Neural cell (in vitro differentiated cells): ENCODE measurements around the gene ANKLE1. TPM values are rescaled to one million over a fixed set of nuclear protein-coding genes. Genes with fewer than 3 reads are reported as not detected.
A peak's percentile ranks its signal among the peaks of the same experiment; 100 is the strongest.
"Not testable (repeated sequence)": the region's sequence is repeated elsewhere in the genome, so short reads cannot be mapped to it uniquely, and the experiment has no call there.

ENCODE experiments used
- H2AFZ ChIP-seq: fragments of 200-600, 300-800 bp; sonication (generic), shearing (Covaris generic); 2 replicates; pipeline ENCODE4 v1.6.0; 2014; ENCODE audit warnings: low read depth, mild to moderate bottlenecking, antibody characterized with exemption, low read length, moderate library complexity
- H3F3A ChIP-seq: fragments of 200-600 bp; shearing (Covaris generic); 2 replicates; pipeline ENCODE4 v1.6.1; 2016; ENCODE audit warnings: mild to moderate bottlenecking, moderate library complexity, mixed read lengths, antibody characterized with exemption, low read length; ENCODE audit not compliant: insufficient read depth, poor library complexity, severe bottlenecking
- H3K27ac ChIP-seq: fragments of 200-600, 300-800 bp; sonication (generic), shearing (Covaris generic); 2 replicates; pipeline ENCODE4 v1.5.1; 2014; ENCODE audit warnings: mild to moderate bottlenecking, low read length, moderate library complexity
- H3K27me3 ChIP-seq: fragments of 300-800, 200-600 bp; sonication (generic), shearing (Covaris generic); 2 replicates; pipeline ENCODE4 v1.6.0; 2014; ENCODE audit warnings: mild to moderate bottlenecking, low read depth, low read length, moderate library complexity; ENCODE audit not compliant: insufficient read depth
- H3K36me3 ChIP-seq: fragments of 300-800, 200-600 bp; sonication (generic), shearing (Covaris generic); 2 replicates; pipeline ENCODE4 v1.5.1; 2014; ENCODE audit warnings: mild to moderate bottlenecking, antibody characterized with exemption, low read length, moderate library complexity; ENCODE audit not compliant: insufficient read depth
- H3K4me2 ChIP-seq: fragments of 300-800, 200-600 bp; sonication (generic), shearing (Covaris generic); 2 replicates; pipeline ENCODE4 v1.6.0; 2014; ENCODE audit warnings: mild to moderate bottlenecking, low read length
- H3K4me3 ChIP-seq: fragments of 300-800, 200-600 bp; sonication (generic), shearing (Covaris generic); 2 replicates; pipeline ENCODE4 v1.5.1; 2014; ENCODE audit warnings: mild to moderate bottlenecking, low read length, moderate library complexity
- H3K79me2 ChIP-seq: fragments of 200-600 bp; shearing (Covaris generic); replicated peaks from 2 replicates; pipeline ENCODE4 v1.6.0; 2014; ENCODE audit warnings: mild to moderate bottlenecking, low read length, moderate library complexity; ENCODE audit not compliant: insufficient read depth
- H3K9ac ChIP-seq: fragments of 300-800, 200-600 bp; sonication (generic), shearing (Covaris generic); 2 replicates; pipeline ENCODE4 v1.6.1; 2016; ENCODE audit warnings: mild to moderate bottlenecking, low read length, mixed read lengths
- H3K9me2 ChIP-seq: fragments of 200-600 bp; shearing (Covaris generic); 2 replicates; pipeline ENCODE4 v1.6.1; 2016; ENCODE audit warnings: mild to moderate bottlenecking, low read length, mixed read lengths; ENCODE audit not compliant: insufficient read depth
- H3K9me3 ChIP-seq: fragments of 200-600, 300-800 bp; sonication (generic), shearing (Covaris generic); 2 replicates; pipeline ENCODE4 v1.6.1; 2016; ENCODE audit warnings: mild to moderate bottlenecking, mixed run types, low read length, moderate library complexity, mixed read lengths
- H4K20me1 ChIP-seq: fragments of 200-600 bp; shearing (Covaris generic); 2 replicates; pipeline ENCODE4 v1.6.1; 2016; ENCODE audit warnings: mild to moderate bottlenecking, mixed run types; ENCODE audit not compliant: insufficient read depth
- CTCF ChIP-seq: fragments of 450-650 bp; IDR thresholded peaks from 2 replicates; pipeline ENCODE4 v1.5.1; 2014; ENCODE audit warnings: antibody characterized with exemption, mild to moderate bottlenecking, moderate library complexity; ENCODE audit not compliant: poor library complexity, severe bottlenecking
- EP300 ChIP-seq: fragments of 450-650 bp; conservative IDR thresholded peaks from 2 replicates; pipeline ENCODE4 v1.6.1; 2014; ENCODE audit warnings: antibody characterized with exemption, mild to moderate bottlenecking, moderate library complexity; ENCODE audit not compliant: poor library complexity, severe bottlenecking
- EZH2 ChIP-seq: fragments of 200-600, 300-800 bp; shearing (Covaris generic), sonication (generic); IDR thresholded peaks from 2 replicates; pipeline ENCODE4 v1.6.1; 2014; ENCODE audit warnings: antibody characterized with exemption, low read length, borderline replicate concordance, mild to moderate bottlenecking; ENCODE audit not compliant: insufficient read depth, poor library complexity, severe bottlenecking
- MXI1 ChIP-seq: fragments of 450-650 bp; conservative IDR thresholded peaks from 2 replicates; pipeline ENCODE4 v1.6.1; 2014; ENCODE audit warnings: antibody characterized with exemption, mild to moderate bottlenecking; ENCODE audit not compliant: poor library complexity, severe bottlenecking
- POLR2AphosphoS5 ChIP-seq: IDR thresholded peaks from 2 replicates; pipeline ENCODE4 v1.6.1; 2012
- RAD21 ChIP-seq: fragments of 450-650 bp; conservative IDR thresholded peaks from 2 replicates; pipeline ENCODE4 v1.6.1; 2014; ENCODE audit warnings: antibody characterized with exemption, mild to moderate bottlenecking, moderate library complexity
- SMC3 ChIP-seq: fragments of 450-650 bp; conservative IDR thresholded peaks from 2 replicates; pipeline ENCODE4 v1.6.1; 2014; ENCODE audit warnings: antibody characterized with exemption, mild to moderate bottlenecking, moderate library complexity; ENCODE audit not compliant: poor library complexity
- TAF1 ChIP-seq: IDR thresholded peaks from 2 replicates; pipeline ENCODE4 v1.6.1; 2012; ENCODE audit warnings: low read depth
- polyA plus RNA-seq: library from polyadenylated mRNA; depleted of rRNA; stranded (reverse); fragments of >200 nt; gene quantifications from 2 replicates; pipeline ENCODE4 v1.2.3, GENCODE V29; 2014
- TF ChIP-seq, protein P1 (sequence below): IDR thresholded peaks from 2 replicates; pipeline ENCODE4 v1.6.1; 2012; ENCODE audit warnings: borderline replicate concordance

The ANKLE1 gene
- polyA plus RNA-seq, 1 donor from 2014 or later = 9.3 TPM

DNA sequence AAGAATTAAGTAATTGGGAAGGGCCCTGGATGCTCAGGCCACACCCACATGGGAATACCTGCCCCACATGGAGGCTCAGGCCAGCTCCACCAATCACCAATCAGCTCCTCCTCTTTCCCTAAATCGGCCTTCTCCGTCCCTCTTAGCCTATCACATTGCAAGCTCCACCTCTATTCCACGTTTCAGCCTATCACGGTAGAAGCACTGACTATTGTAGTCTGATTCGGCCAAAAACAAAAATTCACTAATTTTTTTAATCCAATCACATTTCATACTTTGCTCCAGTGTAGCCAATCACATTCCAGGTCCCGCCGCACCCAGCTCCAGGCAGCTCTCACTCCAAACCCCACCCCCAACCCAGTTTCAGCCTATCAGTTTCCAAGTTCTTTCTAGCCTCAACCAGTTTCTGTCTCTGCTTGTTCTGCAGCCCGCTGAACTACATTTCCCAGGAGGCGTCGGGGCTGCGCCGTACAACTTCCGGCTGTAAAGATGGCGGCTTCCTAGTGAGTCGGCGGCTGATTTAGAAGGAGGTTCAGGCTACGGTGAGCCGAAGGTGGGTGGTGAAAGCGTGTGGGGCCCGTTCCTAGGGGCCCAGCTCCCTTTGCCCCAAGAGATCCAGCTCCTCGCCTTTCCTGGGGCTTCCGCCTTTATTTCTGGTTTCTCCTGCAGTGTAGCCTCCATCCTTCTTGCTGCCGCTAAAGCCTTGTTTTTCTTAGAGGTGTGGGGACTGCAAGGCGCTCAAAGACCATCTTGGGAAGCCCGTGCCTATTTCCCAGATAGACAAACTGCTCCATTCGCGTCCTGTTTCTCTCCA lies 14.5 kb upstream of the ANKLE1 start, which contains the start of gene BABAM1:
TSS of gene BABAM1 (plus strand) at position 469 of the 814 bp plus-strand sequence. CDS start 1,364 bp downstream, outside the sequence.
- H3K9ac ChIP-seq = peak within 1 kb of the TSS; percentile 72
- peak within 1 kb of the TSS; percentile 35 for H3K4me2 ChIP-seq
- H3K27ac ChIP-seq = peak within 1 kb of the TSS; percentile 67
- H3F3A ChIP-seq = no peaks in the 10 kb centered on the region
- H3K27me3 ChIP-seq = no peaks in the 10 kb centered on the region
- no peaks in the 10 kb centered on the region for H4K20me1 ChIP-seq
- H3K4me3 ChIP-seq = peak within 1 kb of the TSS; percentile 72
- H3K9me2 ChIP-seq = no peaks in the 10 kb centered on the region
- peak within 1 kb of the TSS; percentile 37 for H2AFZ ChIP-seq
- H3K36me3 ChIP-seq = no peaks in the 10 kb centered on the region
- H3K79me2 ChIP-seq = peaks cover 9% of the 10 kb centered on the region
- H3K9me3 ChIP-seq = no peaks in the 10 kb centered on the region
- TF ChIP-seq EP300 (no peak), CTCF (no peak), RAD21 (peak; percentile 50), SMC3 (peak; percentile 58), TAF1 (peak; percentile 88), POLR2AphosphoS5 (peak; percentile 85), MXI1 (peak; percentile 94), EZH2 (no peak)
- TF ChIP-seq, protein P1, sequence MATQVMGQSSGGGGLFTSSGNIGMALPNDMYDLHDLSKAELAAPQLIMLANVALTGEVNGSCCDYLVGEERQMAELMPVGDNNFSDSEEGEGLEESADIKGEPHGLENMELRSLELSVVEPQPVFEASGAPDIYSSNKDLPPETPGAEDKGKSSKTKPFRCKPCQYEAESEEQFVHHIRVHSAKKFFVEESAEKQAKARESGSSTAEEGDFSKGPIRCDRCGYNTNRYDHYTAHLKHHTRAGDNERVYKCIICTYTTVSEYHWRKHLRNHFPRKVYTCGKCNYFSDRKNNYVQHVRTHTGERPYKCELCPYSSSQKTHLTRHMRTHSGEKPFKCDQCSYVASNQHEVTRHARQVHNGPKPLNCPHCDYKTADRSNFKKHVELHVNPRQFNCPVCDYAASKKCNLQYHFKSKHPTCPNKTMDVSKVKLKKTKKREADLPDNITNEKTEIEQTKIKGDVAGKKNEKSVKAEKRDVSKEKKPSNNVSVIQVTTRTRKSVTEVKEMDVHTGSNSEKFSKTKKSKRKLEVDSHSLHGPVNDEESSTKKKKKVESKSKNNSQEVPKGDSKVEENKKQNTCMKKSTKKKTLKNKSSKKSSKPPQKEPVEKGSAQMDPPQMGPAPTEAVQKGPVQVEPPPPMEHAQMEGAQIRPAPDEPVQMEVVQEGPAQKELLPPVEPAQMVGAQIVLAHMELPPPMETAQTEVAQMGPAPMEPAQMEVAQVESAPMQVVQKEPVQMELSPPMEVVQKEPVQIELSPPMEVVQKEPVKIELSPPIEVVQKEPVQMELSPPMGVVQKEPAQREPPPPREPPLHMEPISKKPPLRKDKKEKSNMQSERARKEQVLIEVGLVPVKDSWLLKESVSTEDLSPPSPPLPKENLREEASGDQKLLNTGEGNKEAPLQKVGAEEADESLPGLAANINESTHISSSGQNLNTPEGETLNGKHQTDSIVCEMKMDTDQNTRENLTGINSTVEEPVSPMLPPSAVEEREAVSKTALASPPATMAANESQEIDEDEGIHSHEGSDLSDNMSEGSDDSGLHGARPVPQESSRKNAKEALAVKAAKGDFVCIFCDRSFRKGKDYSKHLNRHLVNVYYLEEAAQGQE = peak; percentile 86

- no peak overlapping the region for H3K27ac ChIP-seq
- no peak for TF ChIP-seq EZH2
- TF ChIP-seq MXI1 = no peak
- TF ChIP-seq CTCF = no peak
- TF ChIP-seq RAD21 = no peak
Measured at GRCh38 chr19:17268754-17269153, 12.9 kb upstream of the ANKLE1 start.

DNA sequence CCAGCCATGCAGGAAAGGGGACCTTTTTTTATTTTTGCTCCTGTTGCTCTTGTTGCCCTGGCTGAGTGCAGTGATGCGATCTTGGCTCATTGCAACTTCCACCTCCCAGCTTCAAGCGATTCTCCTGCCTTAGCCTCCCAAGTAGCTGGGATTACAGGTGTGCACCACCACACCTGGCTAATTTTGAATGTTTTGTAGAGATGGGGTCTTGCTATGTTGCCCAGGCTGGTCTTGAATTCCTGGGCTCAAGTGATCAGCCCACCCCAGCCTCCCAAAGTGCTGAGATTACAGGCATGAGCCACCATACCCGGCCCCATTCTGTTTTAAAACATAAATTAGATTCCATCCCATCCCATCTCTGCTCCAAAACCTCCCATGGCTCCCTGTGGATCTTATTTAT lies 6.8 kb upstream of the ANKLE1 start:
- H3F3A ChIP-seq, H3K36me3 ChIP-seq, H3K27me3 ChIP-seq, H3K9me2 ChIP-seq, H4K20me1 ChIP-seq, H3K9ac ChIP-seq, H3K9me3 ChIP-seq, H3K79me2 ChIP-seq, H3K27ac ChIP-seq, H3K4me3 ChIP-seq, H2AFZ ChIP-seq, H3K4me2 ChIP-seq: not testable (repeated sequence)

More at GRCh38 chr19:17268754-17269153, 12.9 kb upstream of the ANKLE1 start:
- no peaks in the 10 kb centered on the region for H3K9me3 ChIP-seq
- H3K27me3 ChIP-seq = no peaks in the 10 kb centered on the region
- H2AFZ ChIP-seq = no peak overlapping the region
- H3K9ac ChIP-seq = no peak overlapping the region
- H4K20me1 ChIP-seq = no peaks in the 10 kb centered on the region
- H3K36me3 ChIP-seq = no peaks in the 10 kb centered on the region
- H3K4me2 ChIP-seq = no peak overlapping the region
- H3F3A ChIP-seq = no peaks in the 10 kb centered on the region
- H3K79me2 ChIP-seq = peaks cover 9% of the 10 kb centered on the region
- H3K9me2 ChIP-seq = no peaks in the 10 kb centered on the region
- H3K4me3 ChIP-seq = no peak overlapping the region
